ENCODE results near the gene MAFF.

MAFF gene

GRCh38 chr22:38193580-38193979, 8.2 kb upstream of the MAFF start:
- Histone ChIP-seq H2AFZ (ENCODE audit: low read depth, low read length) (no peak overlapping the region), H3K79me2 (ENCODE audit: insufficient read depth, low read length) (no peaks in the 10 kb centered on the region), H3K4me2 (ENCODE audit: insufficient read depth, low read length) (no peak overlapping the region), H3K4me3 (ENCODE audit: low read depth in 1 of 2, low read length in 2 of 2) (no peak overlapping the region), H3K4me1 (ENCODE audit: insufficient read depth, low read length) (peaks cover 3% of the 10 kb centered on the region; the same call in 1 of the 2 replicates), H3K27me3 (ENCODE audit: insufficient read depth, low read length, poor library complexity) (peaks cover 2% of the 10 kb centered on the region), H4K20me1 (ENCODE audit: insufficient read depth, low read length) (no peaks in the 10 kb centered on the region), H3K27ac (ENCODE audit: low read length) (no peak overlapping the region), H3K9ac (ENCODE audit: low read depth, low read length) (no peak overlapping the region), H3K36me3 (ENCODE audit: insufficient read depth, low read length) (no peaks in the 10 kb centered on the region), H3K9me3 (ENCODE audit: insufficient read depth, low read length, severe bottlenecking) (no peaks in the 10 kb centered on the region)
- TF ChIP-seq CTCF (IDR thresholded peaks at IDR 0.05; ENCODE audit: borderline replicate concordance, extremely low read depth, low read length, poor library complexity, severe bottlenecking), result no peak
- TF ChIP-seq EZH2 (IDR thresholded peaks at IDR 0.05; ENCODE audit: borderline replicate concordance, low read depth, low read length, severe bottlenecking), result no peak
- ATAC-seq (ENCODE audit: insufficient read depth, low read depth) (no peak), DNase-seq (no peak)

GRCh38 chr22:38196791-38197419, 4.9 kb upstream of the MAFF start:
- no peak overlapping the region for H2AFZ ChIP-seq (ENCODE audit: low read depth, low read length)
- no peak overlapping the region for H3K9ac ChIP-seq (ENCODE audit: low read depth, low read length)
- H4K20me1 ChIP-seq (ENCODE audit: insufficient read depth, low read length), result no peaks in the 10 kb centered on the region
- no peak overlapping the region for H3K4me2 ChIP-seq (ENCODE audit: insufficient read depth, low read length)
- no peak overlapping the region for H3K27ac ChIP-seq (ENCODE audit: low read length)
- no peaks in the 10 kb centered on the region; the same call in 1 of the 2 replicates for H3K36me3 ChIP-seq (ENCODE audit: insufficient read depth, low read length)
- H3K9me3 ChIP-seq (ENCODE audit: insufficient read depth, low read length, severe bottlenecking), result no peaks in the 10 kb centered on the region
- ATAC-seq (ENCODE audit: insufficient read depth, low read depth) (no peak), DNase-seq (no peak)
- no peaks in the 10 kb centered on the region for H3K79me2 ChIP-seq (ENCODE audit: insufficient read depth, low read length)
- peaks cover 3% of the 10 kb centered on the region for H3K27me3 ChIP-seq (ENCODE audit: insufficient read depth, low read length, poor library complexity)
- peaks cover 12% of the 10 kb centered on the region for H3K4me1 ChIP-seq (ENCODE audit: insufficient read depth, low read length)
- TF ChIP-seq CTCF (IDR thresholded peaks at IDR 0.05; ENCODE audit: borderline replicate concordance, extremely low read depth, low read length, poor library complexity, severe bottlenecking), result no peak
- TF ChIP-seq EZH2 (IDR thresholded peaks at IDR 0.05; ENCODE audit: borderline replicate concordance, low read depth, low read length, severe bottlenecking), result no peak
- H3K4me3 ChIP-seq (ENCODE audit: low read depth in 1 of 2, low read length in 2 of 2), result no peak overlapping the region

GRCh38 chr22:38199826-38200559, 1.8 kb upstream of the MAFF start:
- Histone ChIP-seq H2AFZ (ENCODE audit: low read depth, low read length) (no peak overlapping the region), H3K9ac (ENCODE audit: low read depth, low read length) (no peak overlapping the region), H3K4me2 (ENCODE audit: insufficient read depth, low read length) (no peak overlapping the region), H4K20me1 (ENCODE audit: insufficient read depth, low read length) (peaks cover 15% of the 10 kb centered on the region), H3K4me3 (ENCODE audit: low read depth in 1 of 2, low read length in 2 of 2) (no peak overlapping the region), H3K27ac (ENCODE audit: low read length) (no peak overlapping the region), H3K36me3 (ENCODE audit: insufficient read depth, low read length) (no peaks in the 10 kb centered on the region; the same call in 1 of the 2 replicates), H3K9me3 (ENCODE audit: insufficient read depth, low read length, severe bottlenecking) (no peaks in the 10 kb centered on the region), H3K4me1 (ENCODE audit: insufficient read depth, low read length) (peaks cover 35% of the 10 kb centered on the region), H3K79me2 (ENCODE audit: insufficient read depth, low read length) (no peaks in the 10 kb centered on the region), H3K27me3 (ENCODE audit: insufficient read depth, low read length, poor library complexity) (peaks cover 11% of the 10 kb centered on the region)
- DNase-seq, result no peak
- ATAC-seq (ENCODE audit: insufficient read depth, low read depth), result no peak
- TF ChIP-seq CTCF (IDR thresholded peaks at IDR 0.05; ENCODE audit: borderline replicate concordance, extremely low read depth, low read length, poor library complexity, severe bottlenecking), result no peak
- TF ChIP-seq EZH2 (IDR thresholded peaks at IDR 0.05; ENCODE audit: borderline replicate concordance, low read depth, low read length, severe bottlenecking), result no peak
